Measurements from ENCODE around the gene MAIP1. TPM values are rescaled to one million over a fixed set of nuclear protein-coding genes. Genes with fewer than 3 reads are reported as not detected.

Gene MAIP1
- polyA plus RNA-seq, 4 donors: 28.8 to 38.4 (median 32.1) TPM

GRCh38 chr2:199985625-199986207 is 30.3 kb downstream of the MAIP1 start:
- DNase-seq (ENCODE audit: low read depth in 4 of 4, low spot score in 2 of 4): no peak

- no peak for DNase-seq (ENCODE audit: low read depth in 4 of 4, low spot score in 2 of 4)
Measured at GRCh38 chr2:199987586-199987985, 32.2 kb downstream of the MAIP1 start.

DNA sequence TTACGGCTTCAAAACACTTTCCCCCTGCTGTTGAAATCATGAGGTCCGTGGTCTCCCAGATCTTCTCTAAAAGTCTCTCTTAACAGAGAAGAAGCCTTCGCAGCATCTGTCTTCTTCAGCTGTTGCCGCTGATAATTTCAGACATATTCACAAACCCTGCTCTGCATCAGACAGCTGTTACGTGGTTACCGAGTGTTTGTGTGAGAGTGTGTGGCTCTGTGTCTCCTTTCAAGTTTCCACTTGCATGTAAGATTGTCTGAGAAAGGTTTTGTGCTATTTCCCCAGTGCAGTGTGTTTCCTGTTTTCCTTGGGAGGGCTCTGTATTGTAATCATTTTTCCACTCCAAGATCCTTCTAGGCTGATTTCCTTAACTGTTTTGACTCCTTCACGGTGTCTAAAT is 32.8 kb downstream of the MAIP1 start:
- no peak for DNase-seq (ENCODE audit: low read depth in 4 of 4, low spot score in 2 of 4)

- no peak for DNase-seq (ENCODE audit: low read depth in 4 of 4, low spot score in 2 of 4)
Measured at GRCh38 chr2:199989822-199990221, 34.4 kb downstream of the MAIP1 start.

DNA sequence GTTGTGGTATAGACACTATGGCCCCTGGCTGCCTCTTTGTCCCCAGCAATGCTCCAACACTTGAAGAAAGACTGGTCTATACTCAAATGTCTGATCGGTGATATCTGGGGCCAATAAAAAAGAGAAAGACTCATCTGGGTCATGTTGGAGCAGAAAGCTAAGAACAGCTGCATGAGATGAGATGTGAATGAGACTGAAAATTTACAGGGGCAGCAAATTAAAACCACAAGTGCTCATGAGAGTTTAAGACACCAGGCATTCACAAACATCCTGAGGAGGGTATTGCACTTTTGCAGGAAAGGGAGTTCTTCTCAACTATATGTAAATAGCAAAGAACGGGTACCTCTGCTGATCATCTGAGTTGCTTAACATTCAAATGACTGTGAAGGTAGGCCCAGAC is 36.3 kb downstream of the MAIP1 start:
- DNase-seq (ENCODE audit: low read depth in 4 of 4, low spot score in 2 of 4): no peak

- DNase-seq (ENCODE audit: low read depth in 4 of 4, low spot score in 2 of 4): no peak
Measured at GRCh38 chr2:199992296-199992695, 36.9 kb downstream of the MAIP1 start.

GRCh38 chr2:199994371-199994770 is 39.0 kb downstream of the MAIP1 start:
- DNase-seq (ENCODE audit: low read depth in 4 of 4, low spot score in 2 of 4): no peak

GRCh38 chr2:199994896-199995295 is 39.5 kb downstream of the MAIP1 start:
- no peak for DNase-seq (ENCODE audit: low read depth in 4 of 4, low spot score in 2 of 4)

DNA sequence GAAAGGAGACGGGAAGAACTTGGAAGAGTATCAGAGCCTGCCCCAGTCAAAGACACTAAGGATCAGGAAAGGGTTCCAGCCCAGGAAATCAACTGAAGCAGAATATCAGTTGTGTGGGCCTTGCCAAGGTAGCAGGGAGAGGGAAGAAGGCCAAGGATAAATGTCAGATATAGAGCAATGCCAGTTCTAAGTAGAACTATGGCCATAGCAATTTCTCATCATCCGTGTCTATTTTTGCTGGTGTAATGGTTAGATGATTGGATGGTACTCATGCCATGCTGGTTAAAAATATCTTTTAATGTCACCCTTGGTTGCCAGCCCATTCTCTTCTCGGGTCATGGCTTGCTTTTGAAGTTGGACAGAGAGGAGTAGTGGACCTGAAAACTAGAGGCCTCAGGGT is 41.9 kb downstream of the MAIP1 start:
- DNase-seq (ENCODE audit: low read depth in 4 of 4, low spot score in 2 of 4): no peak

DNA sequence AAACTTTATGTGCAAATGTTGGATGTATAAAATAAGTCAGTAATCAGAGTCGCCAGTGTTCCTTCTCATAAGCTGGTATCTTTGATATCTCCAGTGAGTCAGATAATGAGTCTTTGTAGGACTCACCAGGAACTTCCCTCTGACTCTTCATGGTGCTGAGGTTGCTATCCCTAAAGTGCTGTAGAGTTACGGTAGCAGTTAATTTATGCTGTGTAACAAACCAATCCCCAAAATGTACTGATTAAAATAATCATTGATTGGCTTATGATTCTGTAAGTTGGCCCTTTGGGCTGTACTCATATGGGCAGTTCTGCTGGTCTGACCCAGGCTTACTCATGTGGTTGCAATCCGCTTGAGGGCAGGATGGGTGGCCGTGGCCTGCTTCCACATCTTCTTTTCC is 43.8 kb downstream of the MAIP1 start:
- no peak for DNase-seq (ENCODE audit: low read depth in 4 of 4, low spot score in 2 of 4)

- no peak for DNase-seq (ENCODE audit: low read depth in 4 of 4, low spot score in 2 of 4)
Measured at GRCh38 chr2:200000444-200001163, 45.2 kb downstream of the MAIP1 start.

GRCh38 chr2:200003444-200003843 is 48.1 kb downstream of the MAIP1 start:
- no peak for DNase-seq (ENCODE audit: low read depth in 4 of 4, low spot score in 2 of 4)

DNA sequence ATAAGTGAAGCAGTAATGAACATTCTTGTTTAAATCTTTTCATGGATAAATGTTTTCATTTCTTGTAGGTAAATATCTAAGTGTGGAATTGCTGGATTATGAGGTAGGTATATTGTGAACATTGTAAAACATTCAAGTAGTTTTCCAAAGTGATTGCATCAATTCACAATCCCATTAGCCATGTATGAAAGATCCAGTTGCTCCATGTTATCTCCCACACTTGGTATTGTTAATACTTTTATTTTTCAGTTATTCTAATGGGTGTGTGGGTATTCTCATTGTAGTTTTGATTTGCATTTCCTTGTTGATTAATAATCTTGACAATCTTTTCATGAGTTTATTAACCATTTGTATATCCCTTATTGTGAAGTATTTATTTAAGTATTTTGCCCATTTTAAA is 50.3 kb downstream of the MAIP1 start:
- no peak for DNase-seq (ENCODE audit: low read depth in 4 of 4, low spot score in 2 of 4)

DNA sequence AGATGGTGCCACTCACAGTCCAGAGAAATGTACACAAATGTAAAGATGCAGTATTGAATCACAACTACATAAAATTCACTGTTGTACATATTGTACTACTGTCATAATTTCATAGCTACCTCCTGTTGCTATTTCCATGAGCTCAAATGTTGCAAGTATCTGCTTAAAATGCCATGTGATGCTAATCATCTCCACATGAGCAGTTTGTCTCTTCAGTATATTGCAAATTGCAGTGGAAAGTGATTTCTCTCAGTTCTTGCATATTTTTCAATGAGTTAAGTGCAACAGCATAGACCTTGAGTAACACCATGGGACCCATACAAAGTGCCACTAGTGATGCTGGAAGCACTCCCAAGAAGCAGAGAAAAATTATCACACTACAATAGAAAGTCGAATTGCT is 51.9 kb downstream of the MAIP1 start:
- DNase-seq (ENCODE audit: low read depth in 4 of 4, low spot score in 2 of 4): no peak

- DNase-seq (ENCODE audit: low read depth in 4 of 4, low spot score in 2 of 4): no peak
Measured at GRCh38 chr2:200012401-200012800, 57.0 kb downstream of the MAIP1 start.

Other genes starting within 250 kb of the MAIP1 start
- 1 to 10 TPM in 2 of 4 donors, under 1 TPM in 2; 0.85 to 1.5 (median 1.1) TPM for gene FTCDNL1, start 104.4 kb upstream of the MAIP1 start, polyA plus RNA-seq (ENCODE audit: insufficient read length in 4 of 4)
- 10 to 100 TPM; 11.2 to 13.4 (median 11.7) TPM for gene C2orf69, start 44.3 kb upstream of the MAIP1 start, polyA plus RNA-seq (ENCODE audit: insufficient read length in 4 of 4)
- gene TYW5, start 91 bp upstream of the MAIP1 start, polyA plus RNA-seq (ENCODE audit: insufficient read length in 4 of 4): 10 to 100 TPM; 11.0 to 21.4 (median 15.6) TPM

All from left renal cortex interstitium (tissue), 4 donors.